HepG2 (cell line): ENCODE measurements around the gene LHPP.

Experiments
- CTCF ChIP-seq: sonication (generic); formaldehyde crosslinking; IDR thresholded peaks from 2 replicates; pipeline ENCODE4 v1.5.0; 2020; ENCODE audit warnings: mild to moderate bottlenecking, missing genetic modification reagents, moderate library complexity
- GABPB1 ChIP-seq: IDR thresholded peaks from 2 replicates; pipeline ENCODE4 v1.6.1; 2016; ENCODE audit warnings: mild to moderate bottlenecking, missing genetic modification reagents, moderate library complexity, missing compliant biosample characterization
- KLF6 ChIP-seq: IDR thresholded peaks from 2 replicates; pipeline ENCODE4 v1.8.0; 2016; ENCODE audit warnings: missing biosample characterization, missing genetic modification reagents
- MAX ChIP-seq: IDR thresholded peaks from 2 replicates; pipeline ENCODE4 v1.6.1; 2012; ENCODE audit warnings: inconsistent platforms
- MXI1 ChIP-seq: IDR thresholded peaks from 3 replicates; pipeline ENCODE4 v1.6.1; 2012; ENCODE audit warnings: low read depth, low read length, inconsistent platforms, borderline replicate concordance
- TBP ChIP-seq: sonication (generic); formaldehyde crosslinking; IDR thresholded peaks from 2 replicates; pipeline ENCODE4 v1.5.0; 2020; ENCODE audit warnings: missing genetic modification reagents
- ZBTB21 ChIP-seq: sonication (generic); formaldehyde crosslinking; IDR thresholded peaks from 2 replicates; pipeline ENCODE4 v1.4.0; 2020; ENCODE audit warnings: missing genetic modification reagents
- ZNF234 ChIP-seq: sonication (generic); formaldehyde crosslinking; conservative IDR thresholded peaks from 2 replicates; pipeline ENCODE4 v1.5.1; 2020; ENCODE audit warnings: mild to moderate bottlenecking, missing genetic modification reagents

- TF ChIP-seq ZBTB21 (CRISPR knock-in tag) (no peak), MXI1 (no peak), ZNF234 (CRISPR knock-in tag) (no peak), MAX (no peak), KLF6 (CRISPR knock-in tag) (no peak), CTCF (CRISPR knock-in tag) (no peak), GABPB1 (CRISPR knock-in tag) (no peak), TBP (CRISPR knock-in tag) (no peak)
Observed at GRCh38 chr10:124529661-124530214, 68.1 kb downstream of the LHPP start.
